T-cell (primary cell): ENCODE results near the gene MARCHF9. TPM values are rescaled to one million over a fixed set of nuclear protein-coding genes. Genes with fewer than 3 reads are reported as not detected.
"Not testable (repeated sequence)": the region's sequence is repeated elsewhere in the genome, so short reads cannot be mapped to it uniquely, and the experiment has no call there.

Source experiments
- ATAC-seq, 4 experiments: fragments of 200-7000 bp in 3 of 4; fragments of 150-1000 bp in 1 of 4; cut with Tn5 transposase; replicated peaks in 1 of 4; 1 replicate in 3 of 4; 2 replicates in 1 of 4; pipeline ENCODE4 v1.10.0; 2021; ENCODE audit warnings: moderate library complexity in 3 of 4, mild to moderate bottlenecking in 2 of 4, moderate number of reproducible peaks in 1 of 4
- CTCF ChIA-PET, 2 donors: fragments of 300-600 bp; sonication (Branson Sonifier 250); formaldehyde crosslinking; loops; one replicate each; lab custom pipeline; 2022; ENCODE audit warnings: antibody characterized with exemption in 2 of 2; lab: Charles Lee
- POLR2A ChIA-PET, 2 donors: fragments of 300-600 bp; sonication (Branson Sonifier 250); formaldehyde crosslinking; loops; one replicate each; lab custom pipeline; 2022; ENCODE audit warnings: antibody characterized with exemption in 2 of 2; lab: Charles Lee
- DNase-seq, 35 experiments: peaks; one replicate each; pipeline versions ENCODE4 v3.0.0 to v3.0.0-alpha.2; 2013 to 2023
- H3K27ac ChIP-seq: one replicate; pipeline ENCODE4 v1.5.1; 2013; ENCODE audit warnings: low read length
- H3K27me3 ChIP-seq, 2 experiments: replicated peaks in 1 of 2; 1 replicate in 1 of 2; 2 replicates in 1 of 2; pipeline versions ENCODE4 v1.6.1 to v1.7.0; 2013; ENCODE audit warnings: low read length in 1 of 2, mixed read lengths in 1 of 2; ENCODE audit not compliant: control insufficient read depth in 2 of 2, insufficient read depth in 2 of 2; ENCODE audit errors: extremely low read depth in 1 of 2
- H3K36me3 ChIP-seq, 2 donors: 1 replicate in 1 of 2; 2 replicates in 1 of 2; pipeline versions ENCODE4 v1.6.1 to v1.7.0; 2013; ENCODE audit warnings: low read length in 1 of 2; ENCODE audit not compliant: control insufficient read depth in 2 of 2, insufficient read depth in 1 of 2; ENCODE audit errors: extremely low read depth in 1 of 2
- H3K4me1 ChIP-seq, 2 experiments: 1 replicate in 1 of 2; 2 replicates in 1 of 2; pipeline versions ENCODE4 v1.6.1 to v1.7.0; 2013; ENCODE audit warnings: low read length in 2 of 2, mixed read lengths in 1 of 2; ENCODE audit not compliant: insufficient read depth in 2 of 2, control insufficient read depth in 1 of 2; ENCODE audit errors: extremely low read depth in 1 of 2
- H3K4me3 ChIP-seq, 2 donors: 1 replicate in 1 of 2; 2 replicates in 1 of 2; pipeline versions ENCODE4 v1.5.1 to v1.7.0; 2013; ENCODE audit warnings: mild to moderate bottlenecking in 2 of 2, low read length in 1 of 2, moderate library complexity in 1 of 2; ENCODE audit not compliant: control insufficient read depth in 1 of 2; ENCODE audit errors: extremely low read depth in 1 of 2
- H3K9me3 ChIP-seq: 2 replicates; pipeline ENCODE4 v1.7.0; 2013
- H3K27ac Mint-ChIP-seq, 2 donors: one replicate each; pipeline ENCODE4 v1.8.0; 2020 to 2021; ENCODE audit warnings: mild to moderate bottlenecking in 2 of 2, mixed read lengths in 2 of 2
- H3K27me3 Mint-ChIP-seq, 2 donors: one replicate each; pipeline ENCODE4 v1.8.0; 2021 to 2022; ENCODE audit warnings: mixed read lengths in 2 of 2
- H3K36me3 Mint-ChIP-seq: one replicate; pipeline ENCODE4 v1.8.0; 2021; ENCODE audit warnings: mixed read lengths
- H3K4me1 Mint-ChIP-seq, 3 donors: one replicate each; pipeline ENCODE4 v1.8.0; 2020 to 2022; ENCODE audit warnings: mixed read lengths in 3 of 3, mild to moderate bottlenecking in 1 of 3
- H3K4me3 Mint-ChIP-seq, 3 donors: one replicate each; pipeline ENCODE4 v1.8.0; 2020 to 2022; ENCODE audit warnings: mild to moderate bottlenecking in 3 of 3, mixed read lengths in 3 of 3, moderate library complexity in 3 of 3
- H3K9me3 Mint-ChIP-seq, 3 donors: one replicate each; pipeline ENCODE4 v1.8.0; 2020 to 2022; ENCODE audit warnings: mixed read lengths in 3 of 3
- WGBS: methylation state at CpG from one replicate; pipeline ENCODE4 v1.1.5; 2013; ENCODE audit warnings: missing lambda C conversion rate; ENCODE audit not compliant: insufficient coverage; 5-methylcytosine and 5-hydroxymethylcytosine counted together
- total RNA-seq, 35 experiments: library from RNA in 6 of 35; stranded (reverse) in 6 of 35; fragments of 120-200 nt in 1 of 35; gene quantifications; one replicate each; pipeline versions ENCODE4 v1.2.1 to v1.2.4 and lab custom pipeline; 2013 to 2026

The MARCHF9 gene
- total RNA-seq, 5 donors from 2014 or later (not counting 1 experiment from before 2014, with no cell fraction given): 45.4 to 72.9 (median 71.7) TPM

- Mint-ChIP-seq H3K27me3 (no peaks in the 10 kb centered on the region), H3K9me3 (no peaks in the 10 kb centered on the region), H3K27ac (peak within 1 kb of the TSS; percentile 93 to 94), H3K4me1 (peaks cover 11 to 21% (median 21%) of the 10 kb centered on the region in 3 donors), H3K4me3 (peak within 1 kb of the TSS; percentile 94 to 96 (median 95)), H3K36me3 (peaks cover 13% of the 10 kb centered on the region)
- peak in 3 of 4 experiments; percentile 18 to 33 (median 23) for ATAC-seq
- no peaks in the 10 kb centered on the region for H3K9me3 ChIP-seq
- peaks cover 9 to 25% of the 10 kb centered on the region in 2 experiments for H3K4me1 ChIP-seq
- under 1% methylated on average over 58 of the region's 67 CpGs for WGBS
- peak in 3 of 35 experiments; percentile 12 to 51 (median 16) for DNase-seq
- peak within 1 kb of the TSS; percentile 74 to 91 for H3K4me3 ChIP-seq
- no peaks in the 10 kb centered on the region for H3K27me3 ChIP-seq
- ChIA-PET CTCF (interaction anchor here (0.7 to 1.3 kb wide), 5 partner anchors 9 to 18 kb away, joined by 3 to 11 read pairs (median 4); partner anchors contain the start of gene TSFM (in 2 of the 2)), POLR2A (interaction anchor here (0.6 to 1.0 kb wide), 3 partner anchors 10 to 29 kb away, joined by 3 to 10 read pairs (median 4); no protein-coding TSS in a partner anchor)
- H3K27ac ChIP-seq: peak within 1 kb of the TSS; percentile 61
- H3K36me3 ChIP-seq: peaks cover 6% of the 10 kb centered on the region in 2 donors
These were observed 17.8 kb downstream of the MARCHF9 start, which contains the start of gene EEF1AKMT3 for GRCh38 chr12:57772429-57773322. Gene EEF1AKMT3, plus strand, starts transcription at chr12:57772614. Its CDS starts 111 bp downstream, at chr12:57772725.

- WGBS: 100% methylated on average over 1 of the region's 11 CpGs
- not testable (repeated sequence) for H3K27ac ChIP-seq, H3K9me3 Mint-ChIP-seq, DNase-seq, H3K4me3 ChIP-seq, H3K27me3 ChIP-seq, H3K9me3 ChIP-seq, H3K27me3 Mint-ChIP-seq, H3K4me3 Mint-ChIP-seq, H3K36me3 ChIP-seq, ATAC-seq, H3K27ac Mint-ChIP-seq, H3K36me3 Mint-ChIP-seq
- peaks cover 16 to 31% (median 24%) of the 10 kb centered on the region in 3 donors for H3K4me1 Mint-ChIP-seq
- ChIA-PET CTCF (interaction anchor here in 1 of 2 donors (0.6 to 1.2 kb wide), 4 partner anchors 13 to 675 kb away, joined by 3 to 8 read pairs (median 4); no protein-coding TSS in a partner anchor), POLR2A (interaction anchor here in 1 of 2 donors (0.6 kb wide), 1 partner anchor 134 kb away, joined by 4 read pairs; no protein-coding TSS in a partner anchor)
- peaks cover 9 to 31% of the 10 kb centered on the region in 2 experiments for H3K4me1 ChIP-seq
These were observed 19.7 kb downstream of the MARCHF9 start for GRCh38 chr12:57774634-57775033.

GRCh38 chr12:57775044-57775443 lies 20.1 kb downstream of the MARCHF9 start:
- H3K9me3 ChIP-seq: no peaks in the 10 kb centered on the region
- H3K27ac ChIP-seq: no peak overlapping the region
- CTCF ChIA-PET: interaction anchor here (0.6 to 1.2 kb wide), 6 partner anchors 11 to 675 kb away, joined by 3 to 8 read pairs (median 4); no protein-coding TSS in a partner anchor
- POLR2A ChIA-PET: interaction anchor here in 1 of 2 donors (0.6 to 0.7 kb wide), 2 partner anchors 134 to 265 kb away, joined by 4 to 8 read pairs; no protein-coding TSS in a partner anchor
- peaks cover 19 to 35% (median 28%) of the 10 kb centered on the region in 3 donors for H3K4me1 Mint-ChIP-seq
- peaks cover 0 to 6% of the 10 kb centered on the region in 2 donors for H3K36me3 ChIP-seq
- H3K9me3 Mint-ChIP-seq: no peaks in the 10 kb centered on the region
- H3K4me1 ChIP-seq: peaks cover 9 to 35% of the 10 kb centered on the region in 2 experiments
- ATAC-seq (no peak), DNase-seq (no peak)
- H3K27ac Mint-ChIP-seq: no peak overlapping the region
- no peaks in the 10 kb centered on the region for H3K27me3 Mint-ChIP-seq
- H3K27me3 ChIP-seq: no peaks in the 10 kb centered on the region
- H3K4me3 Mint-ChIP-seq: peak overlapping the region in 1 of 3 donors; percentile 25
- H3K4me3 ChIP-seq: no peak overlapping the region
- 100% methylated on average over 2 of the region's 3 CpGs for WGBS
- H3K36me3 Mint-ChIP-seq: peaks cover 6% of the 10 kb centered on the region

GRCh38 chr12:57775563-57776246 lies 20.8 kb downstream of the MARCHF9 start:
- 69% methylated on average over 2 of the region's 4 CpGs for WGBS
- no peaks in the 10 kb centered on the region for H3K27me3 ChIP-seq
- CTCF ChIA-PET: interaction anchor here (0.7 to 1.2 kb wide), 3 partner anchors 10 to 16 kb away, joined by 4 to 8 read pairs (median 5); no protein-coding TSS in a partner anchor
- no peaks in the 10 kb centered on the region for H3K9me3 ChIP-seq
- H3K4me3 ChIP-seq: no peak overlapping the region
- no peak overlapping the region for H3K27ac Mint-ChIP-seq
- peaks cover 6% of the 10 kb centered on the region for H3K36me3 Mint-ChIP-seq
- no peak overlapping the region for H3K27ac ChIP-seq
- POLR2A ChIA-PET: interaction anchor here in 1 of 2 donors (0.7 kb wide), 1 partner anchor 266 kb away, joined by 8 read pairs; no protein-coding TSS in a partner anchor
- H3K4me3 Mint-ChIP-seq: no peak overlapping the region
- peaks cover 12 to 42% of the 10 kb centered on the region in 2 experiments for H3K4me1 ChIP-seq
- ATAC-seq (no peak), DNase-seq (no peak)
- H3K4me1 Mint-ChIP-seq: peaks cover 26 to 40% (median 35%) of the 10 kb centered on the region in 3 donors
- no peaks in the 10 kb centered on the region for H3K27me3 Mint-ChIP-seq
- no peaks in the 10 kb centered on the region for H3K9me3 Mint-ChIP-seq
- H3K36me3 ChIP-seq: peaks cover 0 to 3% of the 10 kb centered on the region in 2 donors

GRCh38 chr12:57776247-57776587 lies 21.3 kb downstream of the MARCHF9 start:
- Histone ChIP-seq H3K27ac (no peak overlapping the region), H3K9me3 (no peaks in the 10 kb centered on the region), H3K27me3 (no peaks in the 10 kb centered on the region), H3K36me3 (peaks cover 0 to 3% of the 10 kb centered on the region in 2 donors), H3K4me3 (no peak overlapping the region), H3K4me1 (peaks cover 10 to 43% of the 10 kb centered on the region in 2 experiments)
- Mint-ChIP-seq H3K9me3 (no peaks in the 10 kb centered on the region), H3K4me3 (no peak overlapping the region), H3K27me3 (no peaks in the 10 kb centered on the region), H3K36me3 (peaks cover 6% of the 10 kb centered on the region), H3K4me1 (peaks cover 31 to 43% (median 37%) of the 10 kb centered on the region in 3 donors), H3K27ac (no peak overlapping the region)
- CTCF ChIA-PET: no interaction called here
- ATAC-seq (no peak), DNase-seq (no peak)
- POLR2A ChIA-PET: no interaction called here
- 81% methylated on average over 2 of the region's 2 CpGs for WGBS
